ENCODE results near the gene GPR75. TPM values are rescaled to one million over a fixed set of nuclear protein-coding genes. Genes with fewer than 3 reads are reported as not detected.

The GPR75 gene
- total and polyA plus RNA-seq, 2 of the 8 experiments (the other 6 are each of a cell fraction or from before 2014, with no cell fraction given), result 3.5 to 4.3 TPM

DNA sequence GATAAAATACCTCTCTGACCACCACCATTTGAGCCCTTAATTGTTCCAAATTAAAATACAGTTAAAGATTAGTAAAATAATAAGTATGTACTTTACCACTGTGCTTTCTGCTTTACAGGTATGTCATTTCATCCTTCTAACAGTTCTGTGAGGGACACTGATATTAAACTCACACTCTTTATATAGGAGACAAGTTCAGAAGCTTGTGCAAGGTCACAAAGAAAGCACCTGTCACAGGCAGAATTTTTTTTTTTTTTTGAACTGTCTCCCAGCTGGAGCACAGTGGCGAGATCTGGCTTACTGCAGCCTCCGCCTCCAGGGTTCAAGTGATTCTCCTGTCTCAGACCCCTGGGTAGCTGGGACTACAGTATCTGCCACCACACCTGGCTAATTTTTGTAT lies 21.6 kb upstream of the GPR75 start:
- Histone ChIP-seq H3K4ac (replicated peaks; ENCODE audit: insufficient read length, low read depth, low read length) (no peak overlapping the region), H2AK5ac (ENCODE audit: low read depth, low read length) (no peak overlapping the region), H2BK15ac (ENCODE audit: low read length) (no peak overlapping the region), H3K23ac (ENCODE audit: insufficient read length) (no peak overlapping the region), H2BK20ac (ENCODE audit: low read length) (no peak overlapping the region), H3K9ac (replicated peaks in 1 of 4; ENCODE audit: extremely low read depth in 1 of 4, low read depth in 3 of 4, low read length in 3 of 4) (no peak overlapping the region), H4K8ac (ENCODE audit: extremely low read depth, insufficient read depth, low read length) (no peak overlapping the region), H3K23me2 (ENCODE audit: low read depth, low read length) (no peaks in the 10 kb centered on the region), H2AFZ (ENCODE audit: low read length) (no peak overlapping the region), H3K56ac (replicated peaks; ENCODE audit: insufficient read length, low read depth, low read length) (no peak overlapping the region), H3K79me1 (ENCODE audit: low read depth, low read length) (no peaks in the 10 kb centered on the region), H3K79me2 (ENCODE audit: control insufficient read depth in 1 of 2, insufficient read depth in 2 of 2, low read length in 2 of 2) (no peaks in the 10 kb centered on the region), H3K4me1 (replicated peaks in 1 of 4; ENCODE audit: control insufficient read depth in 3 of 4, insufficient read depth in 4 of 4, low read length in 3 of 4) (no peaks in the 10 kb centered on the region), H3K18ac (ENCODE audit: extremely low read depth, low read length) (no peak overlapping the region), H3K4me3 (ENCODE audit: extremely low read depth in 1 of 4, insufficient read depth in 2 of 4, low read depth in 3 of 4, low read length in 4 of 4) (no peak overlapping the region), H2BK120ac (replicated peaks; ENCODE audit: low read depth, low read length) (no peak overlapping the region), H2BK12ac (ENCODE audit: low read depth, low read length) (no peak overlapping the region), H3K27ac (ENCODE audit: low read depth, low read length) (no peak overlapping the region), H4K5ac (ENCODE audit: insufficient read length, low read depth, low read length) (no peak overlapping the region), H3K36me3 (ENCODE audit: control insufficient read depth in 2 of 4, insufficient read depth in 4 of 4, low read length in 3 of 4) (peaks cover 8 to 54% (median 31%) of the 10 kb centered on the region in 4 experiments), H3K14ac (ENCODE audit: insufficient read length) (no peak overlapping the region), H2BK5ac (ENCODE audit: low read depth, low read length) (no peak overlapping the region), H4K91ac (replicated peaks; ENCODE audit: insufficient read length, low read length) (no peak overlapping the region), H3K27me3 (replicated peaks in 1 of 4; ENCODE audit: control insufficient read depth in 3 of 4, extremely low read depth in 1 of 4, insufficient read depth in 3 of 4, low read length in 3 of 4) (no peaks in the 10 kb centered on the region), H3K4me2 (ENCODE audit: insufficient read depth in 1 of 2, low read depth in 2 of 2, low read length in 2 of 2) (no peak overlapping the region), H4K20me1 (replicated peaks in 1 of 2; ENCODE audit: control insufficient read depth in 1 of 2, insufficient read depth in 2 of 2, low read length in 2 of 2) (peaks cover 0 to 2% of the 10 kb centered on the region in 2 experiments), H3K9me3 (ENCODE audit: insufficient read depth in 2 of 2, low read depth in 1 of 2, low read length in 1 of 2) (no peaks in the 10 kb centered on the region)
- TF ChIP-seq TCF12 (IDR thresholded peaks at IDR 0.05; ENCODE audit: low read depth, low read length) (no peak), TAF1 (IDR thresholded peaks at IDR 0.05; ENCODE audit: low read depth, low read length) (no peak), SP1 (IDR thresholded peaks at IDR 0.05; ENCODE audit: low read depth, low read length) (no peak), HDAC6 (IDR thresholded peaks at IDR 0.05; ENCODE audit: low read depth, low read length) (no peak), TBP (IDR thresholded peaks at IDR 0.05; ENCODE audit: low read depth, low read length) (no peak), SUZ12 (IDR thresholded peaks at IDR 0.05; ENCODE audit: low read length) (no peak), CHD1 (IDR thresholded peaks at IDR 0.05; ENCODE audit: low read depth, low read length) (no peak), CHD2 (IDR thresholded peaks at IDR 0.05; ENCODE audit: low read length) (no peak)
- 100% methylated on average over 2 of the region's 2 CpGs; no CpG with 5 or more reads in 1 of the 2 experiments for WGBS, 2 experiments (ENCODE audit: extremely low coverage in 1 of 2, insufficient coverage in 1 of 2, insufficient read length in 1 of 2, insufficient replicate concordance in 2 of 2, low coverage in 1 of 2, low lambda C conversion rate in 2 of 2, missing lambda C conversion rate in 1 of 2)
- ChIA-PET POLR2A (ENCODE audit: partially characterized antibody) (no interaction called here), CTCF (ENCODE audit: partially characterized antibody) (no interaction called here)
- no peak for DNase-seq (ENCODE audit: low read depth in 1 of 2, low spot score in 2 of 2)
- no peak for FAIRE-seq

Measured in H1 (cell line).